Measurements from ENCODE around the gene SKAP1.
"Not testable (repeated sequence)": the region's sequence is repeated elsewhere in the genome, so short reads cannot be mapped to it uniquely, and the experiment has no call there.

SKAP1 gene

GRCh38 chr17:48211787-48212186 lies 218.2 kb downstream of the SKAP1 start:
- DNase-seq (ENCODE audit: low read depth in 2 of 2): no peak

- no peak for DNase-seq (ENCODE audit: low read depth in 2 of 2)
Measured at GRCh38 chr17:48211011-48211410, 219.0 kb downstream of the SKAP1 start.

- DNase-seq (ENCODE audit: low read depth in 2 of 2): no peak
Measured at GRCh38 chr17:48209973-48210372, 220.0 kb downstream of the SKAP1 start.

- DNase-seq (ENCODE audit: low read depth in 2 of 2): no peak
Measured at GRCh38 chr17:48207776-48208544, 222.1 kb downstream of the SKAP1 start.

- DNase-seq (ENCODE audit: low read depth in 2 of 2): not testable (repeated sequence)
Measured at GRCh38 chr17:48207036-48207435, 223.0 kb downstream of the SKAP1 start.

GRCh38 chr17:48202959-48203358 lies 227.1 kb downstream of the SKAP1 start:
- no peak for DNase-seq (ENCODE audit: low read depth in 2 of 2)

GRCh38 chr17:48198950-48199541 lies 231.0 kb downstream of the SKAP1 start:
- no peak for DNase-seq (ENCODE audit: low read depth in 2 of 2)

GRCh38 chr17:48195910-48196309 lies 234.1 kb downstream of the SKAP1 start:
- no peak for DNase-seq (ENCODE audit: low read depth in 2 of 2)

GRCh38 chr17:48194097-48194550 lies 235.9 kb downstream of the SKAP1 start:
- no peak for DNase-seq (ENCODE audit: low read depth in 2 of 2)

GRCh38 chr17:48192321-48192731 lies 237.7 kb downstream of the SKAP1 start:
- no peak for DNase-seq (ENCODE audit: low read depth in 2 of 2)

GRCh38 chr17:48191362-48191761 lies 238.7 kb downstream of the SKAP1 start:
- DNase-seq (ENCODE audit: low read depth in 2 of 2): no peak

- no peak for DNase-seq (ENCODE audit: low read depth in 2 of 2)
Measured at GRCh38 chr17:48190871-48191270, 239.1 kb downstream of the SKAP1 start.

- DNase-seq (ENCODE audit: low read depth in 2 of 2): no peak
Measured at GRCh38 chr17:48187872-48188608, 242.0 kb downstream of the SKAP1 start.

- not testable (repeated sequence) for DNase-seq (ENCODE audit: low read depth in 2 of 2)
Measured at GRCh38 chr17:48186317-48186716, 243.7 kb downstream of the SKAP1 start.

GRCh38 chr17:48184721-48185120 lies 245.3 kb downstream of the SKAP1 start:
- DNase-seq (ENCODE audit: low read depth in 2 of 2): no peak

GRCh38 chr17:48181653-48182052 lies 248.4 kb downstream of the SKAP1 start:
- DNase-seq (ENCODE audit: low read depth in 2 of 2): no peak

GRCh38 chr17:48180842-48181629 lies 249.0 kb downstream of the SKAP1 start:
- DNase-seq (ENCODE audit: low read depth in 2 of 2): no peak

- DNase-seq (ENCODE audit: low read depth in 2 of 2): no peak
Measured at GRCh38 chr17:48179071-48179945, 250.7 kb downstream of the SKAP1 start.

- no peak for DNase-seq (ENCODE audit: low read depth in 2 of 2)
Measured at GRCh38 chr17:48178317-48178716, 251.7 kb downstream of the SKAP1 start.

- DNase-seq (ENCODE audit: low read depth in 2 of 2): no peak
Measured at GRCh38 chr17:48177816-48178215, 252.2 kb downstream of the SKAP1 start.

GRCh38 chr17:48176471-48176855 lies 253.6 kb downstream of the SKAP1 start:
- no peak for DNase-seq (ENCODE audit: low read depth in 2 of 2)

Data from stimulated activated CD4-positive, alpha-beta T cell treated with anti-CD3 and anti-CD28 coated beads, Interleukin-4, amount 100 ng/mL, for 48 hours (primary cell).